ENCODE measurements around the gene GJC2.

DNA sequence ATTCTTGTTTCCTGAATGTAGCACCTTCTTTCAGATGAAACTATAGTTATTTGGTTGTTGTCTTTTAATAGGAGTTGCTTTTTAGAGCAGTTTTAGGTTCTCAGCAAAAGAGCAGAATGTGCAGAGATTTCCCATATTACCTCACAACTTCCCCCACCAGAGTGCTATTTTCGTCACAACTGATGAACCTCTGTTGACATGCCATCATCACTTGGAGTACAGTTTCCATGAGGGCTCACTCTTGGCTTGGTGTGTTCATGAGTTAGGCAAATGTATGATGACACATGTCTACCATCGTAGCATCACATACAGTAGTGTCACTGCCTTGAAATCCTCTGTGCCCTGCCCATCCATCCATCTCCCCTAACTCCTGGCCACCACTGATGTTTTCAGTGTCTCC is 19.6 kb downstream of the GJC2 start:
- TF ChIP-seq RFX5 (IDR thresholded peaks at IDR 0.05; ENCODE audit: low read length) = no peak
- TF ChIP-seq, protein P1, sequence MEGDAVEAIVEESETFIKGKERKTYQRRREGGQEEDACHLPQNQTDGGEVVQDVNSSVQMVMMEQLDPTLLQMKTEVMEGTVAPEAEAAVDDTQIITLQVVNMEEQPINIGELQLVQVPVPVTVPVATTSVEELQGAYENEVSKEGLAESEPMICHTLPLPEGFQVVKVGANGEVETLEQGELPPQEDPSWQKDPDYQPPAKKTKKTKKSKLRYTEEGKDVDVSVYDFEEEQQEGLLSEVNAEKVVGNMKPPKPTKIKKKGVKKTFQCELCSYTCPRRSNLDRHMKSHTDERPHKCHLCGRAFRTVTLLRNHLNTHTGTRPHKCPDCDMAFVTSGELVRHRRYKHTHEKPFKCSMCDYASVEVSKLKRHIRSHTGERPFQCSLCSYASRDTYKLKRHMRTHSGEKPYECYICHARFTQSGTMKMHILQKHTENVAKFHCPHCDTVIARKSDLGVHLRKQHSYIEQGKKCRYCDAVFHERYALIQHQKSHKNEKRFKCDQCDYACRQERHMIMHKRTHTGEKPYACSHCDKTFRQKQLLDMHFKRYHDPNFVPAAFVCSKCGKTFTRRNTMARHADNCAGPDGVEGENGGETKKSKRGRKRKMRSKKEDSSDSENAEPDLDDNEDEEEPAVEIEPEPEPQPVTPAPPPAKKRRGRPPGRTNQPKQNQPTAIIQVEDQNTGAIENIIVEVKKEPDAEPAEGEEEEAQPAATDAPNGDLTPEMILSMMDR (IDR thresholded peaks at IDR 0.05) = no peak
- TF ChIP-seq JUND (IDR thresholded peaks at IDR 0.05) = no peak
- no peak for TF ChIP-seq TEAD4 (IDR thresholded peaks at IDR 0.05; ENCODE audit: borderline replicate concordance, insufficient read depth)
- TF ChIP-seq, protein P2, sequence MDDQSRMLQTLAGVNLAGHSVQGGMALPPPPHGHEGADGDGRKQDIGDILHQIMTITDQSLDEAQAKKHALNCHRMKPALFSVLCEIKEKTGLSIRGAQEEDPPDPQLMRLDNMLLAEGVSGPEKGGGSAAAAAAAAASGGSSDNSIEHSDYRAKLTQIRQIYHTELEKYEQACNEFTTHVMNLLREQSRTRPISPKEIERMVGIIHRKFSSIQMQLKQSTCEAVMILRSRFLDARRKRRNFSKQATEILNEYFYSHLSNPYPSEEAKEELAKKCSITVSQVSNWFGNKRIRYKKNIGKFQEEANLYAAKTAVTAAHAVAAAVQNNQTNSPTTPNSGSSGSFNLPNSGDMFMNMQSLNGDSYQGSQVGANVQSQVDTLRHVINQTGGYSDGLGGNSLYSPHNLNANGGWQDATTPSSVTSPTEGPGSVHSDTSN (IDR thresholded peaks at IDR 0.05) = no peak
- TF ChIP-seq RAD21 (IDR thresholded peaks at IDR 0.05; ENCODE audit: low read length) = no peak
- TF ChIP-seq, protein P3, sequence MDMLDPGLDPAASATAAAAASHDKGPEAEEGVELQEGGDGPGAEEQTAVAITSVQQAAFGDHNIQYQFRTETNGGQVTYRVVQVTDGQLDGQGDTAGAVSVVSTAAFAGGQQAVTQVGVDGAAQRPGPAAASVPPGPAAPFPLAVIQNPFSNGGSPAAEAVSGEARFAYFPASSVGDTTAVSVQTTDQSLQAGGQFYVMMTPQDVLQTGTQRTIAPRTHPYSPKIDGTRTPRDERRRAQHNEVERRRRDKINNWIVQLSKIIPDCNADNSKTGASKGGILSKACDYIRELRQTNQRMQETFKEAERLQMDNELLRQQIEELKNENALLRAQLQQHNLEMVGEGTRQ (IDR thresholded peaks at IDR 0.05; ENCODE audit: borderline replicate concordance, low read depth, low read length) = no peak
- TF ChIP-seq SIN3A (IDR thresholded peaks at IDR 0.05; ENCODE audit: borderline replicate concordance, low read depth, low read length) = no peak
- TF ChIP-seq, protein P4, sequence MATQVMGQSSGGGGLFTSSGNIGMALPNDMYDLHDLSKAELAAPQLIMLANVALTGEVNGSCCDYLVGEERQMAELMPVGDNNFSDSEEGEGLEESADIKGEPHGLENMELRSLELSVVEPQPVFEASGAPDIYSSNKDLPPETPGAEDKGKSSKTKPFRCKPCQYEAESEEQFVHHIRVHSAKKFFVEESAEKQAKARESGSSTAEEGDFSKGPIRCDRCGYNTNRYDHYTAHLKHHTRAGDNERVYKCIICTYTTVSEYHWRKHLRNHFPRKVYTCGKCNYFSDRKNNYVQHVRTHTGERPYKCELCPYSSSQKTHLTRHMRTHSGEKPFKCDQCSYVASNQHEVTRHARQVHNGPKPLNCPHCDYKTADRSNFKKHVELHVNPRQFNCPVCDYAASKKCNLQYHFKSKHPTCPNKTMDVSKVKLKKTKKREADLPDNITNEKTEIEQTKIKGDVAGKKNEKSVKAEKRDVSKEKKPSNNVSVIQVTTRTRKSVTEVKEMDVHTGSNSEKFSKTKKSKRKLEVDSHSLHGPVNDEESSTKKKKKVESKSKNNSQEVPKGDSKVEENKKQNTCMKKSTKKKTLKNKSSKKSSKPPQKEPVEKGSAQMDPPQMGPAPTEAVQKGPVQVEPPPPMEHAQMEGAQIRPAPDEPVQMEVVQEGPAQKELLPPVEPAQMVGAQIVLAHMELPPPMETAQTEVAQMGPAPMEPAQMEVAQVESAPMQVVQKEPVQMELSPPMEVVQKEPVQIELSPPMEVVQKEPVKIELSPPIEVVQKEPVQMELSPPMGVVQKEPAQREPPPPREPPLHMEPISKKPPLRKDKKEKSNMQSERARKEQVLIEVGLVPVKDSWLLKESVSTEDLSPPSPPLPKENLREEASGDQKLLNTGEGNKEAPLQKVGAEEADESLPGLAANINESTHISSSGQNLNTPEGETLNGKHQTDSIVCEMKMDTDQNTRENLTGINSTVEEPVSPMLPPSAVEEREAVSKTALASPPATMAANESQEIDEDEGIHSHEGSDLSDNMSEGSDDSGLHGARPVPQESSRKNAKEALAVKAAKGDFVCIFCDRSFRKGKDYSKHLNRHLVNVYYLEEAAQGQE (IDR thresholded peaks at IDR 0.05; ENCODE audit: low read depth, low read length) = no peak
- no peak for TF ChIP-seq EP300 (IDR thresholded peaks at IDR 0.05; ENCODE audit: borderline replicate concordance in 1 of 2, low read depth in 1 of 2, low read length in 1 of 2)
- no peak for TF ChIP-seq POLR2AphosphoS5 (IDR thresholded peaks at IDR 0.05; ENCODE audit: low read depth, low read length)
